K562 (cell line): ENCODE data around the gene PRR16. TPM values are rescaled to one million over a fixed set of nuclear protein-coding genes. Genes with fewer than 3 reads are reported as not detected.

ENCODE experiments used
- ATAC-seq: fragments of 200-7000 bp; cut with Tn5 transposase; 3 replicates; pipeline ENCODE4 v1.9.1; 2020; ENCODE audit warnings: moderate library complexity
- BruUV-seq: library from RNA; stranded (reverse); fragments of 400-500 nt; replicated peaks from 2 replicates; lab custom pipeline; 2021; lab: Mats Ljungman, UMichigan
- CTCF ChIA-PET: fragments of 300-600 bp; formaldehyde crosslinking; extraction: SDS; loops from one replicate; lab custom pipeline; 2021; ENCODE audit warnings: low intra/inter-chr PET ratio; lab: Yijun Ruan, JAX
- POLR2A ChIA-PET: fragments of 300-600, 350-650 bp; sonication (Branson Sonifier 250); formaldehyde crosslinking; extraction: SDS; loops from one replicate; lab custom pipeline; 2021; ENCODE audit warnings: antibody characterized with exemption, inconsistent platforms; lab: Yijun Ruan, JAX
- DNase-seq, 4 experiments: peaks; one replicate each; pipeline versions ENCODE4 v3.0.0 to v3.0.0-alpha.2; 2011 to 2018; ENCODE audit warnings: low spot score in 3 of 4, mixed read lengths in 3 of 4; ENCODE audit errors: extremely low read depth in 1 of 4
- FAIRE-seq: peaks from 2 replicates; lab custom pipeline; 2011; peaks lifted over from hg19 to GRCh38; lab: Jason Lieb, UNC
- H2AFZ ChIP-seq: 2 replicates; pipeline ENCODE4 v1.6.0; 2011; ENCODE audit warnings: low read depth, low read length, control low read depth, inconsistent platforms
- H3K27ac ChIP-seq: fragments of 200-600 bp; 3 replicates; pipeline ENCODE4 v1.8.0; 2011; ENCODE audit warnings: low read depth, mild to moderate bottlenecking, control low read depth, inconsistent platforms, low read length, moderate library complexity, mixed read lengths; ENCODE audit errors: extremely low read depth
- H3K27me3 ChIP-seq, 2 experiments: fragments of 300-600 bp in 1 of 2; 2 replicates in 1 of 2; 3 replicates in 1 of 2; pipeline versions ENCODE4 v1.6.0 to v1.8.0; 2011; ENCODE audit warnings: inconsistent platforms in 2 of 2, low read length in 2 of 2, mild to moderate bottlenecking in 1 of 2, mixed read lengths in 1 of 2, moderate library complexity in 1 of 2; ENCODE audit not compliant: control insufficient read depth in 2 of 2, insufficient read depth in 2 of 2
- H3K36me3 ChIP-seq: fragments of 300-600 bp; 3 replicates; pipeline ENCODE4 v1.8.0; 2011; ENCODE audit warnings: mild to moderate bottlenecking, low read length, inconsistent platforms; ENCODE audit not compliant: control insufficient read depth, insufficient read depth
- H3K4me1 ChIP-seq, 2 experiments: fragments of 200-600 bp in 1 of 2; replicated peaks in 1 of 2; 2 replicates in 1 of 2; 3 replicates in 1 of 2; pipeline versions ENCODE4 v1.5.1 to v1.8.0; 2011; ENCODE audit warnings: inconsistent platforms in 2 of 2, low read length in 2 of 2, mild to moderate bottlenecking in 1 of 2, mixed read lengths in 1 of 2, moderate library complexity in 1 of 2; ENCODE audit not compliant: control insufficient read depth in 2 of 2, insufficient read depth in 2 of 2
- H3K4me2 ChIP-seq: 2 replicates; pipeline ENCODE4 v1.6.1; 2011; ENCODE audit warnings: low read length, control low read depth, inconsistent platforms, mixed read lengths; ENCODE audit not compliant: insufficient read depth
- H3K4me3 ChIP-seq: fragments of 200-600 bp; sonication (generic), shearing (Covaris generic); 2 replicates; pipeline ENCODE4 v1.5.1; 2016; ENCODE audit warnings: control low read depth, inconsistent platforms
- H3K79me2 ChIP-seq: fragments of 200-600 bp; 3 replicates; pipeline ENCODE4 v1.8.0; 2011; ENCODE audit warnings: low read length, inconsistent platforms; ENCODE audit not compliant: control insufficient read depth, insufficient read depth
- H3K9ac ChIP-seq, 2 experiments: 2 replicates each; pipeline versions ENCODE4 v1.6.0 to v1.6.1; 2011; ENCODE audit warnings: low read depth in 2 of 2, low read length in 2 of 2, control low read depth in 1 of 2, inconsistent platforms in 1 of 2, mild to moderate bottlenecking in 1 of 2, mixed read lengths in 1 of 2; ENCODE audit not compliant: insufficient read depth in 1 of 2
- H3K9me1 ChIP-seq: one replicate; pipeline ENCODE4 v1.6.0; 2011; ENCODE audit warnings: inconsistent platforms, mild to moderate bottlenecking, low read length, moderate library complexity; ENCODE audit not compliant: control insufficient read depth, insufficient read depth
- H3K9me3 ChIP-seq: replicated peaks from 2 replicates; pipeline ENCODE4 v1.5.1; 2011; ENCODE audit warnings: low read depth, low read length, inconsistent platforms; ENCODE audit not compliant: control insufficient read depth, insufficient read depth
- H4K20me1 ChIP-seq: replicated peaks from 2 replicates; pipeline ENCODE4 v1.6.1; 2011; ENCODE audit warnings: low read length, inconsistent platforms, mixed read lengths; ENCODE audit not compliant: control insufficient read depth, insufficient read depth
- SP2 ChIP-seq: IDR thresholded peaks from 2 replicates; pipeline ENCODE4 v1.6.1; 2011; ENCODE audit warnings: mild to moderate bottlenecking, low read depth, low read length, moderate library complexity; ENCODE audit not compliant: poor library complexity, severe bottlenecking; ENCODE audit errors: extremely low read depth
- TCF3 ChIP-seq: sonication (generic); formaldehyde crosslinking; IDR thresholded peaks from 2 replicates; pipeline ENCODE4 v1.4.0; 2020; ENCODE audit warnings: mild to moderate bottlenecking, missing genetic modification reagents
- ZFP1 ChIP-seq: fragments of 450-650 bp; formaldehyde crosslinking; IDR thresholded peaks from 2 replicates; pipeline ENCODE4 v1.4.0; 2020; ENCODE audit warnings: mild to moderate bottlenecking, mixed read lengths
- WGBS: fragments of 100-300 bp; shearing (Covaris generic); methylation state at CpG from one replicate; pipeline ENCODE4 v1.1.6; 2016; ENCODE audit warnings: low coverage, mixed read lengths; ENCODE audit not compliant: insufficient coverage; ENCODE audit errors: missing lambda C conversion rate; 5-methylcytosine and 5-hydroxymethylcytosine counted together
- in situ Hi-C: fragments of 300-500 bp; cut with MboI; formaldehyde crosslinking; loops from 4 replicates; pipeline ENCODE4 v1.15.0; 2018; ENCODE audit warnings: inconsistent platforms, mixed read lengths
- intact Hi-C: fragments of 100-400 bp; cut with micrococcal nuclease; formaldehyde crosslinking; loops from 2 replicates; pipeline ENCODE4 v1.14.2; 2022
- polyA plus RNA-seq, 8 experiments: library from polyadenylated mRNA; depleted of rRNA in 4 of 8; stranded (reverse) in 5 of 8; unstranded in 3 of 8; fragments of >200 nt; fragmentation: Nextera tagmentation in 2 of 8; fragmentation: Illumina TruSeq in 1 of 8; extraction: Ambion mirVana in 2 of 8; extraction: Trizol in 1 of 8; gene quantifications; 2 replicates each; pipeline versions ENCODE4 v1.2.1 to v1.2.3, GENCODE V29; 2011 to 2014; ENCODE audit warnings: inconsistent platforms in 1 of 8, missing spikeins in 1 of 8
- total RNA-seq, 7 experiments: library from RNA; depleted of rRNA in 6 of 7; stranded (reverse); fragments of >200 nt in 6 of 7; fragmentation: Illumina TruSeq in 2 of 7; extraction: Trizol in 2 of 7; gene quantifications; 2 replicates each; pipeline versions ENCODE4 v1.2.1 to v1.2.3, GENCODE V29; 2011 to 2021; ENCODE audit warnings: low replicate concordance in 1 of 7
- TF ChIP-seq, protein P1 (sequence below): conservative IDR thresholded peaks from 2 replicates; pipeline ENCODE4 v1.6.1; 2011; ENCODE audit warnings: low read depth, mild to moderate bottlenecking, low read length; ENCODE audit not compliant: control insufficient read depth
- TF ChIP-seq, protein P2 (sequence below): sonication (generic); formaldehyde crosslinking; IDR thresholded peaks from 2 replicates; pipeline ENCODE4 v1.8.1; 2023; ENCODE audit warnings: mild to moderate bottlenecking, missing genetic modification reagents

PRR16 gene
- total and polyA plus RNA-seq, 9 of the 15 experiments (the other 6 are each of a cell fraction or from before 2014, with no cell fraction given), result 0.61 to 10.1 (median 3.3) TPM

DNA sequence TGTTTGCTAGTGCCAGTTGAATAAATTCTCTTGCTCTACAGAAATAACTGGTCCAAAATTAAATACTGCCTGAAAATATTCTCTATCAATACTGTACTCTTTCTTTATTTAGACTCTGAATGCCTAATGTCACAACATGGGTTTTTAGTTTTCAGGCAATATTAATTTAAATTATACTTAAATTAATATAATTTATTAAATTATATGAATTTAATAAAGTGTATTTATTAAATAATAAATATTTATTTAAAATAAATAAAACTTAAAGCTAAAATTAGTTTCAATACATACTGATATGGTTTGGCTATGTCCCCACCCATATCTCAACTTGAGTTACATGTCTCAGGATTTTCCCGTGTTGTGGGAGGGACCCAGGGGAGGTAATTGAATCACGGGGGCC, 146.0 kb downstream of the PRR16 start:
- POLR2A ChIA-PET, result no interaction called here
- intact Hi-C loops (no loop called here), in situ Hi-C loops (no loop called here)
- no peak for DNase-seq
- no peak overlapping the region for H2AFZ ChIP-seq
- H3K9me3 ChIP-seq, result no peaks in the 10 kb centered on the region; the same call in 1 of the 2 replicates
- no peaks in the 10 kb centered on the region for H3K36me3 ChIP-seq
- H3K9me1 ChIP-seq, result no peaks in the 10 kb centered on the region
- no peak overlapping the region for H3K4me3 ChIP-seq
- no peaks in the 10 kb centered on the region for H3K79me2 ChIP-seq
- FAIRE-seq, result no peak
- CTCF ChIA-PET, result no interaction called here
- no peak overlapping the region for H3K27ac ChIP-seq
- BruUV-seq, result no TSS peak
- H3K4me2 ChIP-seq, result no peak overlapping the region
- no peaks in the 10 kb centered on the region for H4K20me1 ChIP-seq
- ATAC-seq, result no peak
- TF ChIP-seq TCF3 (CRISPR knock-in tag) (no peak), ZFP1 (CRISPR knock-in tag) (no peak), SP2 (no peak)
- TF ChIP-seq, protein P1, sequence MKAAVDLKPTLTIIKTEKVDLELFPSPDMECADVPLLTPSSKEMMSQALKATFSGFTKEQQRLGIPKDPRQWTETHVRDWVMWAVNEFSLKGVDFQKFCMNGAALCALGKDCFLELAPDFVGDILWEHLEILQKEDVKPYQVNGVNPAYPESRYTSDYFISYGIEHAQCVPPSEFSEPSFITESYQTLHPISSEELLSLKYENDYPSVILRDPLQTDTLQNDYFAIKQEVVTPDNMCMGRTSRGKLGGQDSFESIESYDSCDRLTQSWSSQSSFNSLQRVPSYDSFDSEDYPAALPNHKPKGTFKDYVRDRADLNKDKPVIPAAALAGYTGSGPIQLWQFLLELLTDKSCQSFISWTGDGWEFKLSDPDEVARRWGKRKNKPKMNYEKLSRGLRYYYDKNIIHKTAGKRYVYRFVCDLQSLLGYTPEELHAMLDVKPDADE, result no peak
- TF ChIP-seq, protein P2, sequence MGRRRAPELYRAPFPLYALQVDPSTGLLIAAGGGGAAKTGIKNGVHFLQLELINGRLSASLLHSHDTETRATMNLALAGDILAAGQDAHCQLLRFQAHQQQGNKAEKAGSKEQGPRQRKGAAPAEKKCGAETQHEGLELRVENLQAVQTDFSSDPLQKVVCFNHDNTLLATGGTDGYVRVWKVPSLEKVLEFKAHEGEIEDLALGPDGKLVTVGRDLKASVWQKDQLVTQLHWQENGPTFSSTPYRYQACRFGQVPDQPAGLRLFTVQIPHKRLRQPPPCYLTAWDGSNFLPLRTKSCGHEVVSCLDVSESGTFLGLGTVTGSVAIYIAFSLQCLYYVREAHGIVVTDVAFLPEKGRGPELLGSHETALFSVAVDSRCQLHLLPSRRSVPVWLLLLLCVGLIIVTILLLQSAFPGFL (CRISPR knock-in tag), result no peak
- 25% methylated on average over 2 of the region's 2 CpGs for WGBS
- H3K4me1 ChIP-seq, result no peaks in the 10 kb centered on the region
- H3K9ac ChIP-seq, result no peak overlapping the region
- H3K27me3 ChIP-seq, result no peaks in the 10 kb centered on the region
